Activated gamma-delta T cell (primary cell): ENCODE results near the gene STARD3.

Experiments
- DNase-seq: peaks from one replicate; lab custom pipeline; 2025; lab: John Stamatoyannopoulos, UW

The STARD3 gene

DNA sequence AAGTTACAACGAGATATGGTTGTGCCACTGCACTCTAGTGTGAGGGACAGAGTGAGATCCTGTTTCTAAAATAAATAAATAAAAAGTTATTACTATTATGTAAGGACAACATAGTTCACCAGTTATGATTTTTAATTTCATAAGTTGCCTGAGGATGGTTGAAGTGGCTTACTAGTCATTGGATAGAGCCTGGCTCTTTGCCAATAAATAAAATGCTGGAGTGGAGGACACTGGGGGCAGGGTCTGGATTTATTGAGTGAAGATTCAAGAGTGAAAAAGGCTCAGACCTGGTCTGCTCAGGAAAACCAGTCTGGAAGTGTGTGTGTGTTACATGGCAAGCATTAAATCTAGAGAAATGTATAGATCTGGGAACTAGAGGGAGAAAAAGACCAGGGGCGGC, 2.1 kb downstream of the STARD3 start:
- DNase-seq: no peak

DNA sequence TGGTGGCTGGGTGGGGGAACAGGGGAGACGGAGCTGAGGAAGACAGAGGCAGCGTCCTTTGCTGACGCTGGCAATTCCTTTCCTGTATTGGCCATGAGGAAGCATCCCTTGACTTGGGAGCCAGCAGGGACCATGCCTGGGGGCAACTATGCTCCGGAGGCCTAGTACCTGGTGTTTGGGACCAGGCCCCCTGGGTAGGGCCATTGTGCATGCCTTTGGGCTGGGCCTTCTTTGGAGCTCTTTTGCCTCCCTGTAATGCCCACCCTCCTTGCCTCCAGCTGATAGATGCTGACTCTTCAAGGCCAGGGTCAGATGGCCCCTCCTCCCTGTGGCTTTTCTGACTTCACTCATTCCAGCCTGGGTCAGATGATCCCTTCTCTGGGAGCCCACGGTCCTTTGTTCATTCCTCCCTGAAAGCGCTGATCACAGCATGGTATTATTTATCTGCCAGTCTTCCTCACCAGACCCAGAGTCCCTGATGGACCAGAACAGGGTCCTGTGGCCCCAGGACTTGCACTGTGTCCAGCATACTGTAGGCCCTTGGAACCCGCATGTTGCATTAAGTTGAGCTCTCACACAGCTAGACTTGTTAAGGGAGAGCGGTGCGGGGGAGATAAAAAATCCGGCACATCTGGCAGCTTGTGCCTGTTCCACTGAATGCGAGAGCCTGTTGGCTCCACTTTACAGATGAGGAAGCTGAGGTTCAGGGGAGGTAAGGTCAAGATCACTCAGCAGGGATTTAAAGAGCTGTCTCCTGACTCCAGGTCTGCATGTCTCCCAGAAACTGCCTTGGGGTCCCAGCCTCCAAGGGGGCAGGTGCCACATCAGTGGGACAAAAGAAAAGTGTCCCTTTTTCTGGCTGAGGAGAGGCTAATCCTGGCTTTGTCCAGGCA, 2.9 kb downstream of the STARD3 start:
- DNase-seq: no peak

DNA sequence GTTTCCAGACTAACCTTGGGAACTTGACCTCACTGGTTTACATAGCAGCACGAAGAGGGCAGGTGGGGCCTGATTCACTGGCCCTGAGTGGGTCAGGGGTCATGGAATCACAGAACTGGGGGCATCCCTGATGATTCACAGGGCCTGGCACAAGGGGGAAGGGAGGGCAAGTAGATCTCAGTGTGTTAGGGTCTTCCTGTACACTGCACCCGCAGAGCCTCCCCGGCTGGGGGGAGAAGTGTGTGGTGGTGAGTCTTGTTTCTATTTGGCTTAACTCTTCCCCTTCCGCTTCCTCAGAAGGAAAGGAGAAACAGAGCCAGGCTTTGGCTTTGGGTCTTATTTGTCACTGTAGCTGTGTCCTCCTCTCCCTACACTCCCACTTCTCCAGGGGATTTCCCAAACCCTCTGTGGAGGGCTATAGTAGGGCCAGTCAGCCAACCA, 3.7 kb downstream of the STARD3 start:
- no peak for DNase-seq

DNA sequence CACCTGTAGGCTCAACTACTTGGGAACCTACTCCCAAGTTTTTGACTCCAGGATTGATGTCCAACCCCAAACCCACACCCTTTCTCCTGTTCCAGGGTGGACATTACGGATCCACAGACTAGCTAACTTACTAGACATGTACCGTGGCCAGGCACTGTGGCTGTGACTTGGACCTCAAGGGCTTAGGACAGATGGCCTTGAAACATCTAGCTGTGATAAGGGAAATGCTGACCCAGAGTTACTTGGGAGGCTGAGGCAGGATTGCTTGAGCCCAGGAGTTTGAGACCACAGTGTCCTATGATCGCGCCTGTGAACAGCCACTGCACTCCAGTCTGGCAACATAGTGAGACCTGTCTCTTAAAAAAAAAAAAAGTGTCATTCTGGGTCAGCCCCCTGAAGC, 4.2 kb downstream of the STARD3 start:
- DNase-seq: no peak

DNA sequence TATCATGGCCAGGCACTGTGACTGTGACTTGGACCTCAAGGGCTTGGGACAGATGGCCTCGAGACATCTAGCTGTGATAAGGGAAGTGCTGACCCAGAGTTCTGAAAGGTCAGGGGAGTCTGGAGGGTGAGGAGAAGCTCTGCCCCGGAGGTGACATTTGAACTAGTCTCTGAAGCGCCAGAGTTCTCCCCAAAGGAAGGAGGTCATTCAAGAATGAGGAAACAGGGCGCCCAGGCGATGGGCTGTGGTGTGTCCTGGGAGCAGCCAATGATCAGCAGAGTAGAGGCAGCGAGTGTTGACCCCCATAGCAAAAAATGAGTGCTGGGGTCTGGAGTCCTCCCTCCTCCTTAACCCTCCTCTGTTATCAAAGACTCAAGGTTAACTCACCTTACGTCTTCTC, 4.9 kb downstream of the STARD3 start:
- DNase-seq: no peak

DNA sequence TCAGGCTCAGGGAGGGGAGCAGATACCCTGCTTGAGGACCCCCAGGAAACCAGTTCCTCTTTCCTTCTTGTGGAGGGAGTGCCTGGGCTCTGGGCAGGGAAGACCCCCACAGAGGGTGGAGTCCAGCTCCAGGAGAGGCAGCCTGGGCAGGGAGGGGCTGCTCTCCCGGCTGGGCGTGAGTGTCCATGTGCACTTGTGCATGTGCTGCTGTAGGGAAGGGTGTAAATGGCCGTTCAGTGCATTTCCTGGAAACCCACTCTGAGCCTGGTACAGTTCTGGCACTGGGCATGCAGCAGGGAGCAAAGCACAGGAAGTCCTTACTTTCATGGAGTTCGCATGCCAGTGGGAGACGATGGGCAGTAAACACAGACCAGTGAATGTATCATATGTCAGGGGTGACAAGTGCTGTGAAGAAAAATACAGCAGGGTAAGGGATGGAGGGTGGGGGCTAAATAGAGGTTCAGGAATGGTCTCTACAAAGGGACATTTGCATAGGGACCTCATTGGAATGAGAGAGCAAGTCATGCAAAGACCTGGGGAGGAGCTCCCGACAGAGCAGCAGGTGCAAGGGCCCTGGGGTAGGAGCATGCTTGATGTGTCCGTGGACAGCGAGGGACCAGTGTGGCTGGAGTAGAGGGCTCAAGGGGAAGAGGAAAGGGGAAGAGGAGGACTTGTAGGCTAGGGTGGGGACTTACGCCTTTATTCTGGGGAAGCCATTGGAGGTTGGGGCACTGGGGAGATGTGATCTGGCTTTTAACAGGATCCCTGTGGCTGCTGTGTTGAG, 5.5 kb downstream of the STARD3 start:
- no peak for DNase-seq

DNA sequence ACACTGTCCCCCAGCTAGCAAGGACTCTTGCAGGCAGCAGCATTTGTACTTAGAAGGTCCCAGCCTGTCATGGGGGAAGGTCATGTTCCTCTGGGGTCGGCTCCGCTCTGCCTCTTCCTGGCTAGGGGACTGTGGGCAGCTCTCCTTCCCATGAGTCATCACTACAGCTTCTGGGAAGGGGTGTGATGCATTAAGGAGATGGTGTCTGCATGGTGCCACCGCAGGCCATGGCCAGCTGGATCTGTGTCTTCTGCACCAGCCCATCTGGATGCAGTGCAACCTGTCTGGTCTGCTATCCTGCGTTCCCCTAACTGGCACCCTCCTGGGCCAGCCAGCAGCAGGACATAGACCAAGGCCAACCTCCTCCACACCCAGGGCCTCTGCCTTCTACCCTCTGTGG, 6.3 kb downstream of the STARD3 start:
- DNase-seq: no peak

DNA sequence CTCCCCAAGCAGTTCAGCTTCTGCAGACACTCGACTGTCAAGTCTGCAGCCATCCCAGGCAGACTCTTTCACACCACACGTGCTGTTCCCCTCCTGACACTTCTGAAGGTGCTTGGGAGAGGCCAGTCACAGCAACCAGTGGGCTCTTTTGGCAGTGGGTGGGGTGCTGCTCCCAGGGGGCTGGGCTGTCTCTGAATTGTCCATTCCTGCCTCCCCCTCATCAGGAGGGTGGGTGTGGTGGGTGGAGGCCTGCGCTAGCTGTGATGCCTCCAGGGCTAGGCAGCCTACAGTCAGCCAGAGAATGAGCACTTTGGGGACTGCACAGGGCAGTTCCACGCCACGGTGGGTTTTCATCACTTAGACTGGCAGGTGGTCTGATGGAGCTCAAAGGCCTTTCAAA, 10.3 kb downstream of the STARD3 start:
- no peak for DNase-seq

DNA sequence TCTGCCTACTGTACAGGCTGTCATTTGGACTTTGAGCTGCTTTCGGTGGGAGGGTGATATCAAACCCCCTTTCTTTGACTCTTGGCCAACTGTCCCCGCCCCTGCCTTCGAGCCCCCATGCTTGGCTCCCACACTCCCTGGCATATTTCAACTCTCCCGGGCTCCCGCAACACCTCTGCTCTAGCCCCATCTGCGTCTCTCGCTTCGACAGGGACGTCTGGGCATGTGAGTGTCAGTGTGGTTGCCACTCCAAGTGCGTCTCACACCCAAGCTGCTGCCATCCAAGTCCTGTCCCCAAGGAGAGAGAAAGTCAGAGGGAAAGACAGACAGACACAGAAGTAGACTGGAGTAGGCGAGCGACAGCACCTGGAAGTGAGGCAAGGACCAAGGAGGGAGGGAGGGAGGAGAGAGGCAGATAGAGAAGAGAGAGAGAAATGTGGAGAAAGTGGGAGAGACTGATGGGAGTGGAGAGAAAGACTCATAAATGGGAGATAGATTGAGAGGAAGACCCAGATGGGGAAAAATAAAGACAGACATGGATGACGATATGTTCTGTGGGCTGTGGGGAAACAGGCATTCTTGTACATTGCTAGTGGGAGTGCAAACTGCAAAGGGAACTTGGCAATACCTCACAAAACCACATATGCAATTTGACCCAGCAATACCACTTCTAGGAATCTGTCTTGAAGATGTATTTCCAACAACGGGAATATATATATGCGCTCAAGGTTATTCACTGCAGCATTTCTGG, 11.8 kb downstream of the STARD3 start:
- DNase-seq: no peak

DNA sequence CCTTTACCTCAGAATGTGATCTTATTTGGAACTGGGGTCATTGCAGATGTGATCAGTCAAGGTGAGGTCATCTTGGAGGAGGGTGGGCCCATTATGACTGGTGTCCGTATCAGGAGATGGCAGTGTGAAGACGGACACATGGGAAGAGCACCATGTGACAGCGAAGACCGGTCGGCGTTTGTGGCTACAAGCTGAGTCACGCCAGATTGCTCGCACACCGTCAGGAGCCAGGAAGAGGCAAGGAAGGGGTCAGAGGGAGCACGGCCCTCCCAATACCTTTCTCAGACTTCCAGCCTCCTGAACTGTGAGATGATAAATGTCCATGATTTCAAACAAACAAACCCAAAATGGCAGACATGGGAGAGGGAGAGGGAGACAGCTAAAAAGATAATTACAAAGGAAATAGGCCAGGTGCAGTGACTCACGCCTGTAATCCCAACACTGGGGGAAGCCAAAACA, 13.2 kb downstream of the STARD3 start:
- no peak for DNase-seq

DNA sequence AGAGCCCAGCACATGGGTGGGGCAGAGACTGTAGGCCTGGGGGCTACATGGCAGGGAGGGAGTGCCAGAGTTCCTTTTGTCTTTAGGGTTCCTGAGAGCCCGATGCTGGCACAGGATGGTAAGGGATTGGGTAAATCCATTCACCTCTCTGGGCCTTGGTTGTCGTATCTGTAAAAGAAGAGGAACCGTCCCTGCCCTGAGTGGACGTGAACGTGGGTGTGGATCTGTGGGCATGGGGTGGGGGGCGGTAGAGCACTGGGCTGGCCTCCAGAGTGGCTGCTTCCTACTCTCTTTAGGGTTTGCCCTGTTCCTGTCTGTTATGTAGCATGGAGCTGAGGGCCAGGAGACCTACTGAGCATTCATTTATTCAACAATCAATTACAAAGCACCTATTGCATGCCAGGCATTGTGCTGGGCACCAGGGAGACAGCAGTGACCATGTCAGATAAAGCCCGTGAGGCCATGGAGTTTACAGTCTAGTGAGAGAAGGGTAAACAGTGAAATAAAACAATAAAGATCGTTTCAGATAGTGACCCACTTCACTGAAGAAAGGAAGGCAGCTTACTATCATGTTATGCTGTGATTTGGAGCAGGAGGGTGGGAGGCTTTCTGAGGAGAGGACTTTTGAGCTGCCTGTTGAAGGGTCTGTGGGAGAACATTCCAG, 15.1 kb downstream of the STARD3 start:
- no peak for DNase-seq

DNA sequence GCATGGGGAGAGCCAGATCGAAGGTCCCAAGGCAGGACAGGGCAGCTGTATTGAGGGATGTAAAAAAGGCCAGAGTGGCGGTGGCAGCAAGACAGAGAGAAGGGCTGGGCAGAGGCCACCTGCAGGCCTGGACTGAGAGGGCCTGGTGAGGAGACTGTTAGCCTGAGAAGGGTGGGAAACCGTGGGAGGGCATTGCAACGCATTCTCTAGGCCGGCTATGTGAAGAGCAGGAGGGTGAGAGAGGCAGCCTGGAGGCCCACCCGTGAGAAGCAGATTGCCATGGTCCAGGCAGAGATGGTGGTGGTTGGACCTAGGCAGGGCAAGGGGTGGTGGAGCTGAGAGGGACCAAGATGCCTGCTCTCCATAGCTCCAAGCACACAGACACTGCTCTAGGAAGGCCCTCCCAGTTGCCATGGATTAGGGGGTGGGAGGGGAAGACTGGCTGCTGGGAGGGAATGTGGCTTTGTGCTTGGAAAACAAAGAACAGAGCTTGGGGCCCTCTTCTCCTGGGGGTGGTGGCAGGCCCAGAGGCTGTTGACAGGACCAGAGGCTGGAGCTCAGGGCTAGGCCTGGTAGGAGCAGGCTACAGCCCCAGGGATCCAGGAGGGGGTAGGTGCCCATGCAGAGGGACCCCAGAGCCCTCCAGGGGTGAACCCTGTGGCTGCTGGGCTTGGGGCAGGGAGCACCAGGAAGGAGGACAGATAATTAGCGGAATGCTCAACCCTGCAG, 15.8 kb downstream of the STARD3 start:
- no peak for DNase-seq

DNA sequence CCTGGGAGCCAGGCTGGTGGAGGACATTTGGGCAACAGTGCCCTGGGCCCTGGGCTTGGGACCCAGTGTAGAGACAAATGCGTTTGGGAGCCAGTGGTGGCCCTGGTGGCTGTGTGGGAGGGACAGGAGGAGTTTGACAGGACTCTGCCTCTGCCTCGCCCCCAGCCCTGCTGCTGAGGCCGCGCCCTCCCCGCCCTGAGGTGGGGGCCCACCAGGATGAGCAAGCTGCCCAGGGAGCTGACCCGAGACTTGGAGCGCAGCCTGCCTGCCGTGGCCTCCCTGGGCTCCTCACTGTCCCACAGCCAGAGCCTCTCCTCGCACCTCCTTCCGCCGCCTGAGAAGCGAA, 16.3 kb downstream of the STARD3 start:
- no peak for DNase-seq

DNA sequence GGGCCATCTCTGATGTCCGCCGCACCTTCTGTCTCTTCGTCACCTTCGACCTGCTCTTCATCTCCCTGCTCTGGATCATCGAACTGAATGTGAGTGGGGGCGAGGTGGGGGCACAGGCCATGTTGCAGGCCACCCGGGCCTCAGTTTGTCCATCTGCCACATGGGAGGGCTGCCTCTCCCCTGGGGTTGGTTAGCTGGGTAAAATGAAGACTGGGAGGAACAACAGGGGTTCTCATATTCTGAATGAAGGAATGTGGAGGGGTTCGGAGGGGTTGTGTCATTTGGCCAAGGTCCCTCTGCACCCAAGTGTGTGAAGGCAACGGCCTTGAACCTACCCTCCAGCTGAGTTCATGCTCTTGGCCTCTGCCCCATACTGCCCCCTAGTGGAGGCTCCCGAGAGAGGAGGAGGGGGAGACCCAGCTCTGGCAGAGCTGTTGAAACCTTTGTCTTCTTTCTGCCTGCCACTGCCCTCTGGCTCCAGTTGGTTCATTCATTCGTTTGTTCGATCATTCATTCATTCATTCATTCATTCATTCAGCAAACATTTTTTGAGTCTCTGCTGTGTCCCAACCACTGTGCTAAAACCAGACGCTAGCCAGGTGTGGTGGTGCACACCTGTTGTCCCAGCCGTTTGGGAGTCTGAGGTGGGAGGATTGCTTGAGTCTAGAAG, 16.9 kb downstream of the STARD3 start:
- no peak for DNase-seq

DNA sequence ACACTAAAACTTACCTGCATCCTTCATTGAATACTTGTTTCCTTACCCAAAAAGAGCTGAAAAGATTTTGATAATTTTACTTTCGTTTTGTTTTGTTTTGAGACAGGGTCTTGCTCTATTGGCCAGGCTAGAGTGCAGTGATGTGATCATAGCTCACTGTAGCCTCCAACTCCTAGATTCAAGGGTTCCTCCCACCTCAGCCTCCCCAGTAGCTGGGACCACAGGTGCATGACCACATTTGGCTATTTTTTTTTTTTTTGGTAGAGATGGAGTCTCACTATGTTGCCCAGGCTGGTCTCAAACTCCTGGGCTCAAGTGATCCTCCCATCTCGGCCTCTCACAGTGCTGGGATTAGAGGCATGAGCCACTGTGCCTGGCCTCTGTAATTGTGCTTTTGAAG, 18.2 kb downstream of the STARD3 start:
- DNase-seq: no peak

DNA sequence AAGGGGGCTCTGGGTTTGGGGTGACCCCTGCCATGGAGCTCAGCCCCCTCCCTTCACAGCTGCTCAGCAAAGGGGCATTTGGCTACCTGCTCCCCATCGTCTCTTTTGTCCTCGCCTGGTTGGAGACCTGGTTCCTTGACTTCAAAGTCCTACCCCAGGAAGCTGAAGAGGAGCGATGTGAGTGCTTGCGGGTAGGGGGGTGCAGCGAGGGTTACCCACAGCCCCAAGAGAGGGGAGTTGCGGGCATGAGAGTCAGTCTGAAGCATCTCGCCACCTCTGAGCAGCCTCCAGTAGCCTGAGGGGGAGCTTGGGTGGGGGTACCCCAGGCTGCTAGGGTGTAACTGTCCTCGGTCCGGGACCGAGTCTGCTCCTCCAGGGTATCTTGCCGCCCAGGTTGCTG, 21.4 kb downstream of the STARD3 start:
- no peak for DNase-seq

DNA sequence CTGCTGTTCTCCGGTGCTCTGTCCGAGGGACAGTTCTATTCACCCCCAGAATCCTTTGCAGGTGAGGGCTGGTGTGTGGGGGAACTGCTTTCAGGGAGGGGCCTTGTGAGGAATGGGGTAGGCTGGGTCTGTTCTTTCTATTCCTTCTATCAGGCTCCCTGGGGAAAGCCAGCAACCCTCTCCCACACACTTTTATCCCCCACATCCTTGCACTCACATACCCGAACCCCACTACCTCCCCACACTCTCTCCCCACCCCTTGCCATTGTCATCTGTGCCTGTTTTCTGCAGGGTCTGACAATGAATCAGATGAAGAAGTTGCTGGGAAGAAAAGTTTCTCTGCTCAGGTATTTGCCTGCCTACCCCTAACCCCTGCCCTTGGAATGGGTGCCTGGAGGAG, 21.8 kb downstream of the STARD3 start:
- no peak for DNase-seq

DNA sequence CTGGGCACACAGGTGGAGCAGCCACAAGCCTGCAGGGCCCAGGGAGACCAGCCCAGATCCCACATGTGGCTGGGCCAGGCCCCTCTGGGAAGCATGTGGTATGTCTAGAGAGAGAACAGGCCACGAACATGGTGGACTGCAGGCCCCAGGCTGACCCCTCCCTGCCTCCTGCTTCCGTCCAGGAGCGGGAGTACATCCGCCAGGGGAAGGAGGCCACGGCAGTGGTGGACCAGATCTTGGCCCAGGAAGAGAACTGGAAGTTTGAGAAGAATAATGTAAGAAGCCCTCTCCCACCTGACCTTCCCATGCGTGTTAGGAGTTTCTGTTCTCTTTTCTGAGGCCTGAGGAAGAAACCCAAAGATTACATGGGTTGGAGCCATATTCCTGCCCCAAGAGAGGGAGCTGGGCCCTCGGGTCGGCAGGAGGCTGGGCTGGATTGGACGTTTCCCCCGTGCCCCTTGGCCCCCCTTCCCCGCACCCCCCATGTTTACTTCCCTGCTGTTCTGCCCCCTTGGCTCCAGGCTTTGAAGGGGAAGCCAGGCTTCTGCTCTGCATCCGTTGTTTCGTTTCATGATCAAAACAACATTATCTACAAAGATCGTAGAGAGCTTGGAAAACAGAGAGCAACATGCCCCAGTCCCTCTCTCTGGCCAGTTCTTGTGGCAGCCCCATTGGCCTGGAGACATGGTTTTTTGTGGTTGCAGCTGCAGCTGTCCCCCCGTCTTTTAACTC, 22.5 kb downstream of the STARD3 start:
- no peak for DNase-seq

DNA sequence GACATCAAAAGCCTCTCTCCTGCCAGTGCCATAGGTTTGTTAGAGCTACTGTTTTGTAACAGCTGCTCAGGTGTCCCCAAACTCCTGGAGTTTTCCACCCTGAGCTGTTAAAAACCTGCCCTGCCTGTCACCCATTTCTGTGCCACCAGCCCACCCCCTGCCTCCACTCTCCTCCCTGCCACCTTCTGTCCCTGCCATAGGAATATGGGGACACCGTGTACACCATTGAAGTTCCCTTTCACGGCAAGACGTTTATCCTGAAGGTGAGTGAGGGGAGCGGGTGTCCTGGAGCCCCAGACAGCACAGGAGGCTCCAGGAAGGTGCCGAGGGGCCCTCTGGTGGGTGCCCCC, 23.0 kb downstream of the STARD3 start:
- DNase-seq: no peak
